PC-3 (cell line): ENCODE measurements around the gene TANC1. TPM values are rescaled to one million over a fixed set of nuclear protein-coding genes. Genes with fewer than 3 reads are reported as not detected.

Experiments
- ATAC-seq: fragments of 200-7000 bp; cut with Tn5 transposase; 2 replicates; pipeline ENCODE4 v1.9.1; 2020; ENCODE audit warnings: mild to moderate bottlenecking, moderate library complexity
- BruUV-seq: library from RNA; stranded (reverse); fragments of 400-500 nt; replicated peaks from 2 replicates; lab custom pipeline; 2021; lab: Mats Ljungman, UMichigan
- CTCF ChIA-PET: fragments of 300-600 bp; sonication (Branson Sonifier 250); formaldehyde crosslinking; loops from one replicate; lab custom pipeline; 2022; ENCODE audit warnings: antibody characterized with exemption; lab: Charles Lee
- POLR2A ChIA-PET: fragments of 300-600 bp; sonication (Branson Sonifier 250); formaldehyde crosslinking; loops from one replicate; lab custom pipeline; 2022; ENCODE audit warnings: antibody characterized with exemption; ENCODE audit not compliant: unreplicated experiment; lab: Charles Lee
- DNase-seq: peaks from one replicate; pipeline ENCODE4 v3.0.0-alpha.2; 2015
- H2AFZ ChIP-seq: fragments of 300-600 bp; sonication (generic); 2 replicates; pipeline ENCODE4 v1.6.0; 2016; ENCODE audit warnings: antibody characterized with exemption, low read length
- H3F3A ChIP-seq: fragments of 300-600 bp; sonication (generic); one replicate; pipeline ENCODE4 v1.6.0; 2017; ENCODE audit warnings: antibody characterized with exemption, low read length, control low read depth, mild to moderate bottlenecking; ENCODE audit not compliant: unreplicated experiment
- H3K27ac ChIP-seq: fragments of 300-600 bp; sonication (generic); 2 replicates; pipeline ENCODE4 v1.5.1; 2016; ENCODE audit warnings: mild to moderate bottlenecking, low read length
- H3K27me3 ChIP-seq: fragments of 300-600 bp; sonication (generic); 2 replicates; pipeline ENCODE4 v1.6.1; 2016; ENCODE audit warnings: low read length, mixed read lengths
- H3K36me3 ChIP-seq: fragments of 300-600 bp; sonication (generic); 2 replicates; pipeline ENCODE4 v1.6.1; 2016; ENCODE audit warnings: low read depth, mixed run types, low read length, mixed read lengths
- H3K4me1 ChIP-seq: fragments of 300-600 bp; sonication (generic); 2 replicates; pipeline ENCODE4 v1.5.1; 2016; ENCODE audit warnings: low read length; ENCODE audit not compliant: insufficient read depth
- H3K4me2 ChIP-seq: fragments of 300-600 bp; sonication (generic); 2 replicates; pipeline ENCODE4 v1.6.0; 2016; ENCODE audit warnings: low read length
- H3K4me3 ChIP-seq: fragments of 300-600 bp; sonication (generic); 2 replicates; pipeline ENCODE4 v1.5.1; 2016; ENCODE audit warnings: mild to moderate bottlenecking, low read length, mixed read lengths
- H3K79me2 ChIP-seq: fragments of 300-600 bp; sonication (generic); 2 replicates; pipeline ENCODE4 v1.6.1; 2017; ENCODE audit warnings: low read length, mixed read lengths
- H3K9ac ChIP-seq: fragments of 300-600 bp; sonication (generic); 2 replicates; pipeline ENCODE4 v1.6.0; 2016; ENCODE audit warnings: mild to moderate bottlenecking, low read length
- H3K9me2 ChIP-seq: fragments of 300-600 bp; sonication (generic); replicated peaks from 2 replicates; pipeline ENCODE4 v1.6.1; 2016; ENCODE audit warnings: mixed run types, low read length, mixed read lengths
- H3K9me3 ChIP-seq: fragments of 300-600 bp; sonication (generic); 2 replicates; pipeline ENCODE4 v1.6.1; 2016; ENCODE audit warnings: low read length, mixed read lengths
- H4K20me1 ChIP-seq: fragments of 300-600 bp; sonication (generic); 2 replicates; pipeline ENCODE4 v1.6.1; 2016; ENCODE audit warnings: low read length, mixed read lengths
- CTCF ChIP-seq: fragments of 300-600 bp; sonication (generic); conservative IDR thresholded peaks from 2 replicates; pipeline ENCODE4 v1.5.1; 2017; ENCODE audit warnings: antibody characterized with exemption, low read depth, mild to moderate bottlenecking, low read length
- EZH2 ChIP-seq: fragments of 300-600 bp; sonication (generic); IDR thresholded peaks from one replicate; pipeline ENCODE4 v1.6.1; 2017; ENCODE audit warnings: antibody characterized with exemption, mild to moderate bottlenecking, low read length; ENCODE audit not compliant: unreplicated experiment
- EZH2phosphoT487 ChIP-seq: fragments of 300-600 bp; sonication (generic); IDR thresholded peaks from 2 replicates; pipeline ENCODE4 v1.6.1; 2018; ENCODE audit warnings: mild to moderate bottlenecking, antibody characterized with exemption, low read length, borderline replicate concordance
- intact Hi-C: fragments of 100-400 bp; cut with micrococcal nuclease; formaldehyde crosslinking; loops from 2 replicates; pipeline ENCODE4 v1.9.0; 2023
- total RNA-seq: library from RNA; depleted of rRNA; stranded (reverse); fragments of >200 nt; gene quantifications from 2 replicates; pipeline ENCODE4 v1.2.3, GENCODE V29; 2014

TANC1 gene
- total RNA-seq, 1 experiment from 2014 or later: 17.6 TPM

- Histone ChIP-seq H3K9me3 (no peaks in the 10 kb centered on the region), H3K4me3 (no peak overlapping the region), H3K27me3 (no peaks in the 10 kb centered on the region), H3K79me2 (peaks cover 39% of the 10 kb centered on the region), H3F3A (no peaks in the 10 kb centered on the region), H3K9ac (no peak overlapping the region), H3K4me1 (peaks cover 9% of the 10 kb centered on the region), H3K4me2 (no peak overlapping the region), H3K9me2 (no peaks in the 10 kb centered on the region), H2AFZ (no peak overlapping the region), H3K27ac (no peak overlapping the region), H4K20me1 (no peaks in the 10 kb centered on the region), H3K36me3 (no peaks in the 10 kb centered on the region)
- POLR2A ChIA-PET: interaction anchor here (0.6 kb wide), 1 partner anchor 16 kb away, joined by 6 read pairs; no protein-coding TSS in a partner anchor
- CTCF ChIA-PET: no interaction called here
- no peak for DNase-seq
- intact Hi-C loops: no loop called here
- ATAC-seq: no peak
- BruUV-seq: no TSS peak
- TF ChIP-seq CTCF: no peak
- TF ChIP-seq EZH2phosphoT487: no peak
- TF ChIP-seq EZH2: no peak
Observed at GRCh38 chr2:159022019-159022418, 53.6 kb downstream of the TANC1 start.

GRCh38 chr2:159026170-159026569 lies 57.7 kb downstream of the TANC1 start:
- Histone ChIP-seq H3K9ac (no peak overlapping the region), H3F3A (no peaks in the 10 kb centered on the region), H3K79me2 (peaks cover 34% of the 10 kb centered on the region), H3K27me3 (no peaks in the 10 kb centered on the region), H3K4me3 (no peak overlapping the region), H2AFZ (no peak overlapping the region), H3K4me2 (no peak overlapping the region), H3K4me1 (peaks cover 22% of the 10 kb centered on the region), H3K9me2 (no peaks in the 10 kb centered on the region), H3K9me3 (no peaks in the 10 kb centered on the region), H4K20me1 (no peaks in the 10 kb centered on the region), H3K36me3 (no peaks in the 10 kb centered on the region), H3K27ac (no peak overlapping the region)
- ChIA-PET POLR2A (no interaction called here), CTCF (no interaction called here)
- DNase-seq: no peak
- BruUV-seq: no TSS peak
- no peak for TF ChIP-seq EZH2phosphoT487
- no peak for TF ChIP-seq CTCF
- intact Hi-C loops: no loop called here
- no peak for ATAC-seq

- Histone ChIP-seq H3K9me3 (no peaks in the 10 kb centered on the region), H3K4me2 (no peak overlapping the region), H3K4me3 (no peak overlapping the region), H3K27ac (no peak overlapping the region), H3K4me1 (peaks cover 24% of the 10 kb centered on the region), H3K79me2 (peaks cover 59% of the 10 kb centered on the region), H3K9me2 (no peaks in the 10 kb centered on the region), H3K27me3 (no peaks in the 10 kb centered on the region), H3K36me3 (no peaks in the 10 kb centered on the region), H2AFZ (no peak overlapping the region), H3F3A (no peaks in the 10 kb centered on the region), H3K9ac (no peak overlapping the region), H4K20me1 (no peaks in the 10 kb centered on the region)
- DNase-seq (no peak), ATAC-seq (no peak)
- ChIA-PET CTCF (no interaction called here), POLR2A (no interaction called here)
- intact Hi-C loops: no loop called here
- BruUV-seq: no TSS peak
- no peak for TF ChIP-seq EZH2
- no peak for TF ChIP-seq CTCF
Observed at GRCh38 chr2:159028776-159029175, 60.3 kb downstream of the TANC1 start.
